HEK293 (cell line): Measurements from ENCODE around the gene PPP2R3A.

Source experiments
- GFI1B ChIP-seq: fragments of 450-650 bp; formaldehyde crosslinking; IDR thresholded peaks from 2 replicates; pipeline ENCODE4 v1.5.1; 2016; ENCODE audit warnings: missing biosample characterization, missing genetic modification characterization
- ZBTB21 ChIP-seq: fragments of 450-650 bp; formaldehyde crosslinking; IDR thresholded peaks from 2 replicates; pipeline ENCODE4 v1.5.1; 2017; ENCODE audit warnings: missing biosample characterization, missing genetic modification characterization
- ZNF174 ChIP-seq: fragments of 450-650 bp; formaldehyde crosslinking; IDR thresholded peaks from 2 replicates; pipeline ENCODE4 v1.5.0; 2017; ENCODE audit warnings: missing biosample characterization, mild to moderate bottlenecking, missing genetic modification characterization
- ZNF19 ChIP-seq: fragments of 450-650 bp; formaldehyde crosslinking; IDR thresholded peaks from 2 replicates; pipeline ENCODE4; 2016; ENCODE audit warnings: missing biosample characterization, missing genetic modification characterization, low read depth
- ZNF274 ChIP-seq, 2 experiments: fragments of 200-500 bp in 1 of 2; fragments of 450-650 bp in 1 of 2; sonication (Bioruptor generic) in 1 of 2; formaldehyde crosslinking in 1 of 2; IDR thresholded peaks; 2 replicates each; pipeline versions ENCODE4 v1.5.1 to v1.6.1; 2014 to 2016; ENCODE audit warnings: borderline replicate concordance in 1 of 2, inconsistent platforms in 1 of 2, low read length in 1 of 2, missing biosample characterization in 1 of 2, missing genetic modification characterization in 1 of 2
- ZNF350 ChIP-seq: fragments of 450-650 bp; formaldehyde crosslinking; IDR thresholded peaks from 2 replicates; pipeline ENCODE4 v1.5.0; 2017; ENCODE audit warnings: missing biosample characterization, mild to moderate bottlenecking, missing genetic modification characterization
- ZNF37A ChIP-seq: fragments of 450-650 bp; IDR thresholded peaks from 2 replicates; pipeline ENCODE4 v1.5.1; 2018; ENCODE audit warnings: missing biosample characterization, missing genetic modification characterization
- ZNF473 ChIP-seq: fragments of 450-650 bp; formaldehyde crosslinking; IDR thresholded peaks from 2 replicates; pipeline ENCODE4 v1.5.1; 2017; ENCODE audit warnings: missing biosample characterization, missing genetic modification characterization
- ZNF530 ChIP-seq: fragments of 450-650 bp; formaldehyde crosslinking; IDR thresholded peaks from 2 replicates; pipeline ENCODE4 v1.5.1; 2016; ENCODE audit warnings: low read depth, missing biosample characterization, missing genetic modification characterization
- ZNF623 ChIP-seq: fragments of 450-650 bp; formaldehyde crosslinking; IDR thresholded peaks from 2 replicates; pipeline ENCODE4 v1.5.1; 2016; ENCODE audit warnings: missing biosample characterization, missing genetic modification characterization
- ZNF670 ChIP-seq: fragments of 450-650 bp; formaldehyde crosslinking; IDR thresholded peaks from 2 replicates; pipeline ENCODE4 v1.5.1; 2016; ENCODE audit warnings: missing biosample characterization, missing genetic modification characterization, low read depth
- TF ChIP-seq, protein P1 (sequence below): fragments of 450-650 bp; formaldehyde crosslinking; IDR thresholded peaks from 2 replicates; pipeline ENCODE4 v1.5.1; 2016; ENCODE audit warnings: missing biosample characterization, missing genetic modification characterization
- TF ChIP-seq, protein P2 (sequence below): fragments of 450-650 bp; formaldehyde crosslinking; IDR thresholded peaks from 2 replicates; pipeline ENCODE4 v1.5.1; 2016; ENCODE audit warnings: missing biosample characterization, missing genetic modification characterization
- TF ChIP-seq, protein P3 (sequence below): fragments of 450-650 bp; formaldehyde crosslinking; IDR thresholded peaks from 2 replicates; pipeline ENCODE4 v1.5.1; 2016; ENCODE audit warnings: missing biosample characterization, missing genetic modification characterization

DNA sequence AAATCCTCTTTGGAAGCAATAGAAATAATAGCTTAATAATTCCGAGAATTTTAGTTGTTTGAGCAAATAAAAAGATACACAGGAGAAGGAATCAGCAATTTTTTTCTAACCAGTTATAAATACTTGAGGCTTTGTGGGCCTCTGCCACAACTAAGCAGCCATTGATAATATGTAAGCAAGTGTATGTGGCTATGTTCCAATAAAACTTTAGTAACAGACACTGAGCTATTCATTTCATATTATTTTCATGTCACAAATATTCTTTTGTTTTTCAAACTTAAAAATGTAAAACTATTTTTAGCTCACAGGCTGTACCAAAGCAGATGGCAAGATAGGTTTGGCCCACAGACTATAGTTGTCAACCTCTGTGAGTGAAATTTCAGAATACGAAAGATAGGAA, 145.0 kb downstream of the PPP2R3A start:
- TF ChIP-seq ZNF37A (tag by site-specific recombination), result no peak
- TF ChIP-seq, protein P1, sequence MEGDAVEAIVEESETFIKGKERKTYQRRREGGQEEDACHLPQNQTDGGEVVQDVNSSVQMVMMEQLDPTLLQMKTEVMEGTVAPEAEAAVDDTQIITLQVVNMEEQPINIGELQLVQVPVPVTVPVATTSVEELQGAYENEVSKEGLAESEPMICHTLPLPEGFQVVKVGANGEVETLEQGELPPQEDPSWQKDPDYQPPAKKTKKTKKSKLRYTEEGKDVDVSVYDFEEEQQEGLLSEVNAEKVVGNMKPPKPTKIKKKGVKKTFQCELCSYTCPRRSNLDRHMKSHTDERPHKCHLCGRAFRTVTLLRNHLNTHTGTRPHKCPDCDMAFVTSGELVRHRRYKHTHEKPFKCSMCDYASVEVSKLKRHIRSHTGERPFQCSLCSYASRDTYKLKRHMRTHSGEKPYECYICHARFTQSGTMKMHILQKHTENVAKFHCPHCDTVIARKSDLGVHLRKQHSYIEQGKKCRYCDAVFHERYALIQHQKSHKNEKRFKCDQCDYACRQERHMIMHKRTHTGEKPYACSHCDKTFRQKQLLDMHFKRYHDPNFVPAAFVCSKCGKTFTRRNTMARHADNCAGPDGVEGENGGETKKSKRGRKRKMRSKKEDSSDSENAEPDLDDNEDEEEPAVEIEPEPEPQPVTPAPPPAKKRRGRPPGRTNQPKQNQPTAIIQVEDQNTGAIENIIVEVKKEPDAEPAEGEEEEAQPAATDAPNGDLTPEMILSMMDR (tag by site-specific recombination), result no peak
- TF ChIP-seq, protein P2, sequence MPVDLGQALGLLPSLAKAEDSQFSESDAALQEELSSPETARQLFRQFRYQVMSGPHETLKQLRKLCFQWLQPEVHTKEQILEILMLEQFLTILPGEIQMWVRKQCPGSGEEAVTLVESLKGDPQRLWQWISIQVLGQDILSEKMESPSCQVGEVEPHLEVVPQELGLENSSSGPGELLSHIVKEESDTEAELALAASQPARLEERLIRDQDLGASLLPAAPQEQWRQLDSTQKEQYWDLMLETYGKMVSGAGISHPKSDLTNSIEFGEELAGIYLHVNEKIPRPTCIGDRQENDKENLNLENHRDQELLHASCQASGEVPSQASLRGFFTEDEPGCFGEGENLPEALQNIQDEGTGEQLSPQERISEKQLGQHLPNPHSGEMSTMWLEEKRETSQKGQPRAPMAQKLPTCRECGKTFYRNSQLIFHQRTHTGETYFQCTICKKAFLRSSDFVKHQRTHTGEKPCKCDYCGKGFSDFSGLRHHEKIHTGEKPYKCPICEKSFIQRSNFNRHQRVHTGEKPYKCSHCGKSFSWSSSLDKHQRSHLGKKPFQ (tag by site-specific recombination), result no peak
- TF ChIP-seq ZNF623, result no peak
- TF ChIP-seq GFI1B (tag by site-specific recombination), result no peak
- TF ChIP-seq ZNF274 (IDR thresholded peaks at IDR 0.05; ENCODE audit: low read length), result no peak
- TF ChIP-seq ZNF274 (tag by site-specific recombination; IDR thresholded peaks at IDR 0.05; ENCODE audit: borderline replicate concordance), result no peak
- no peak for TF ChIP-seq ZNF473
- TF ChIP-seq, protein P3, sequence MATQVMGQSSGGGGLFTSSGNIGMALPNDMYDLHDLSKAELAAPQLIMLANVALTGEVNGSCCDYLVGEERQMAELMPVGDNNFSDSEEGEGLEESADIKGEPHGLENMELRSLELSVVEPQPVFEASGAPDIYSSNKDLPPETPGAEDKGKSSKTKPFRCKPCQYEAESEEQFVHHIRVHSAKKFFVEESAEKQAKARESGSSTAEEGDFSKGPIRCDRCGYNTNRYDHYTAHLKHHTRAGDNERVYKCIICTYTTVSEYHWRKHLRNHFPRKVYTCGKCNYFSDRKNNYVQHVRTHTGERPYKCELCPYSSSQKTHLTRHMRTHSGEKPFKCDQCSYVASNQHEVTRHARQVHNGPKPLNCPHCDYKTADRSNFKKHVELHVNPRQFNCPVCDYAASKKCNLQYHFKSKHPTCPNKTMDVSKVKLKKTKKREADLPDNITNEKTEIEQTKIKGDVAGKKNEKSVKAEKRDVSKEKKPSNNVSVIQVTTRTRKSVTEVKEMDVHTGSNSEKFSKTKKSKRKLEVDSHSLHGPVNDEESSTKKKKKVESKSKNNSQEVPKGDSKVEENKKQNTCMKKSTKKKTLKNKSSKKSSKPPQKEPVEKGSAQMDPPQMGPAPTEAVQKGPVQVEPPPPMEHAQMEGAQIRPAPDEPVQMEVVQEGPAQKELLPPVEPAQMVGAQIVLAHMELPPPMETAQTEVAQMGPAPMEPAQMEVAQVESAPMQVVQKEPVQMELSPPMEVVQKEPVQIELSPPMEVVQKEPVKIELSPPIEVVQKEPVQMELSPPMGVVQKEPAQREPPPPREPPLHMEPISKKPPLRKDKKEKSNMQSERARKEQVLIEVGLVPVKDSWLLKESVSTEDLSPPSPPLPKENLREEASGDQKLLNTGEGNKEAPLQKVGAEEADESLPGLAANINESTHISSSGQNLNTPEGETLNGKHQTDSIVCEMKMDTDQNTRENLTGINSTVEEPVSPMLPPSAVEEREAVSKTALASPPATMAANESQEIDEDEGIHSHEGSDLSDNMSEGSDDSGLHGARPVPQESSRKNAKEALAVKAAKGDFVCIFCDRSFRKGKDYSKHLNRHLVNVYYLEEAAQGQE, result no peak
- TF ChIP-seq ZNF670, result no peak
- no peak for TF ChIP-seq ZNF174 (tag by site-specific recombination)
- no peak for TF ChIP-seq ZNF350
- TF ChIP-seq ZNF530, result no peak
- TF ChIP-seq ZBTB21 (tag by site-specific recombination), result no peak
- no peak for TF ChIP-seq ZNF19 (tag by site-specific recombination)
